NCI-H146 treated with DMSO at 0.1 percent for 48 hours (cell line): ENCODE data around the gene CASP4.

Experiments used
- DNase-seq: peaks from one replicate; lab custom pipeline; 2025; ENCODE audit not compliant: unreplicated experiment; lab: John Stamatoyannopoulos, UW

CASP4 gene

DNA sequence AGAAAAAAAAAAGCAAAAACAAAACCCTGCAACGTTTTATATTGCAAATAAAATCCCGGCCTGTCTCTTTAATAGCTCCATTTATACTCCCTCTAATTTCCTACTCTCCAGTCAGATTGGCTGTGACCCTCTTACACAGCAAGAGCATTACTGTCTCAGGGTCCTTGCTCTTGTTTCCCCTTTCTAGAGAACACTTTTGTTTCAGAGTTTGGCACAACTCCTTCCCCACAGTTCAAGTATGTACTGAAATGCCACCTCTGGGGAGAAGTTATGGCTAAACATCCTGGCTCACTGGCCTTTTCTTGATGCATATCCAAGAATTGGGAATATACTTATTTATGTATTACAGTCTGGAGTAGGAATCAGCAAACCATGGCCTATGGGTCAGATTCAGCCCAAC is 72.7 kb downstream of the CASP4 start:
- DNase-seq: no peak

DNA sequence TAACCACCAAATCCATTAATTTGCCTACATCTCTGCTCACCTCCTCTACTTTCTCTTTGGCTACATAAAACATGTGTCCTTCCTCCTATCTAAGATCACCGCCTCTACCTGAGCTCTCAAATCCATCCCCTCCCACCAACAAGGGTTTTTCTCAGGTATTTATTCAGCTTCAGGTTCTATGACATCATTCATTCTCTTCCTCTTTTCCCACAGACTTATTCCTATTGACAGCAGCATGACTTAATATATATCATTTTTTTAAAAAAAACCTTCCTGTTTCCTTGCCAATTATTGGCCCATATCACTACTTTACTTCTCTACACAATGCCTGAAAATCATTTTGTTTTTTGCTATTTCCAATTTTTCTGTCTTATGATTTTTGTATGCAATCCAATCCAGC is 74.5 kb downstream of the CASP4 start:
- DNase-seq: no peak
